OCI-LY1 (cell line): ENCODE measurements around the gene NALCN.

Experiments
- H2AFZ ChIP-seq: fragments of 200-600 bp; sonication (generic), shearing (Covaris generic); 2 replicates; pipeline ENCODE4 v1.6.0; 2014; ENCODE audit warnings: antibody characterized with exemption, mild to moderate bottlenecking, low read length
- H3F3A ChIP-seq: fragments of 200-600 bp; sonication (generic), shearing (Covaris generic); 2 replicates; pipeline ENCODE4 v1.6.0; 2014; ENCODE audit warnings: mild to moderate bottlenecking, antibody characterized with exemption, low read length, moderate library complexity; ENCODE audit not compliant: insufficient read depth
- H3K27ac ChIP-seq: fragments of 200-600 bp; sonication (generic); 2 replicates; pipeline ENCODE4 v1.5.1; 2014; ENCODE audit warnings: low read length, mixed run types, mild to moderate bottlenecking, low read depth; ENCODE audit not compliant: poor library complexity, severe bottlenecking
- H3K27me3 ChIP-seq: fragments of 200-600 bp; sonication (generic); 2 replicates; pipeline ENCODE4 v1.6.0; 2014; ENCODE audit warnings: antibody characterized with exemption, mild to moderate bottlenecking, low read length, moderate library complexity; ENCODE audit not compliant: insufficient read depth
- H3K36me3 ChIP-seq: fragments of 200-600 bp; sonication (generic); 2 replicates; pipeline ENCODE4 v1.6.1; 2014; ENCODE audit warnings: mild to moderate bottlenecking, antibody characterized with exemption, low read length, moderate library complexity, mixed read lengths; ENCODE audit not compliant: insufficient read depth
- H3K4me1 ChIP-seq: fragments of 200-600 bp; sonication (generic); 2 replicates; pipeline ENCODE4 v1.5.1; 2014; ENCODE audit warnings: mild to moderate bottlenecking, low read length, moderate library complexity; ENCODE audit not compliant: insufficient read depth, severe bottlenecking
- H3K4me2 ChIP-seq: fragments of 200-600 bp; sonication (generic), shearing (Covaris generic); 2 replicates; pipeline ENCODE4 v1.6.1; 2014; ENCODE audit warnings: low read length
- H3K4me3 ChIP-seq: fragments of 200-600 bp; sonication (generic); 2 replicates; pipeline ENCODE4 v1.5.1; 2014; ENCODE audit warnings: low read length, low read depth, mild to moderate bottlenecking, mixed read lengths; ENCODE audit not compliant: poor library complexity, severe bottlenecking
- H3K79me2 ChIP-seq: fragments of 200-600 bp; shearing (Covaris generic); 2 replicates; pipeline ENCODE4 v1.6.1; 2016; ENCODE audit warnings: mixed run types, low read length, mixed read lengths; ENCODE audit not compliant: insufficient read depth
- H3K9ac ChIP-seq: fragments of 200-600 bp; sonication (generic), shearing (Covaris generic); 2 replicates; pipeline ENCODE4 v1.6.1; 2014; ENCODE audit warnings: mild to moderate bottlenecking, low read length, mixed read lengths
- H3K9me2 ChIP-seq: fragments of 200-600 bp; sonication (generic), shearing (Covaris generic); 2 replicates; pipeline ENCODE4 v1.6.1; 2014; ENCODE audit warnings: low read depth, mild to moderate bottlenecking, low read length, mixed read lengths
- H3K9me3 ChIP-seq: fragments of 200-600 bp; shearing (Covaris generic); 2 replicates; pipeline ENCODE4 v1.6.1; 2014; ENCODE audit warnings: low read length, mixed read lengths
- H4K20me1 ChIP-seq: fragments of 200-600 bp; sonication (generic), shearing (Covaris generic); 2 replicates; pipeline ENCODE4 v1.6.0; 2016; ENCODE audit warnings: mild to moderate bottlenecking, low read length; ENCODE audit not compliant: insufficient read depth
- CTCF ChIP-seq: fragments of 200-600 bp; sonication (generic), shearing (Covaris generic); IDR thresholded peaks from 2 replicates; pipeline ENCODE4 v1.5.1; 2017; ENCODE audit warnings: mild to moderate bottlenecking, antibody characterized with exemption, low read length, moderate library complexity, mixed read lengths
- EZH2 ChIP-seq: fragments of 200-600 bp; sonication (generic), shearing (Covaris generic); IDR thresholded peaks from 2 replicates; pipeline ENCODE4 v1.8.0; 2017; ENCODE audit warnings: borderline replicate concordance, mixed run types, mild to moderate bottlenecking, antibody characterized with exemption, low read length, moderate library complexity, mixed read lengths

Gene NALCN

GRCh38 chr13:101406791-101407190, 9.5 kb downstream of the NALCN start:
- no peaks in the 10 kb centered on the region for H3K4me1 ChIP-seq
- H3K9me3 ChIP-seq, result no peaks in the 10 kb centered on the region
- H3K4me2 ChIP-seq, result no peak overlapping the region
- no peaks in the 10 kb centered on the region for H3F3A ChIP-seq
- H4K20me1 ChIP-seq, result no peaks in the 10 kb centered on the region
- H3K4me3 ChIP-seq, result no peak overlapping the region
- no peak overlapping the region for H3K27ac ChIP-seq
- H3K27me3 ChIP-seq, result no peaks in the 10 kb centered on the region
- no peak overlapping the region for H3K9ac ChIP-seq
- H3K79me2 ChIP-seq, result no peaks in the 10 kb centered on the region
- TF ChIP-seq CTCF (no peak), EZH2 (no peak)
- H3K36me3 ChIP-seq, result no peaks in the 10 kb centered on the region
- no peak overlapping the region for H2AFZ ChIP-seq
- H3K9me2 ChIP-seq, result no peaks in the 10 kb centered on the region

GRCh38 chr13:101401196-101401595, 15.1 kb downstream of the NALCN start:
- Histone ChIP-seq H3K27me3 (no peaks in the 10 kb centered on the region), H3K4me1 (no peaks in the 10 kb centered on the region), H3F3A (no peaks in the 10 kb centered on the region), H3K4me2 (no peak overlapping the region), H4K20me1 (no peaks in the 10 kb centered on the region), H3K4me3 (no peak overlapping the region), H3K27ac (no peak overlapping the region), H2AFZ (no peak overlapping the region), H3K36me3 (no peaks in the 10 kb centered on the region), H3K9me3 (no peaks in the 10 kb centered on the region), H3K79me2 (no peaks in the 10 kb centered on the region), H3K9me2 (no peaks in the 10 kb centered on the region), H3K9ac (no peak overlapping the region)
- no peak for TF ChIP-seq CTCF
- no peak for TF ChIP-seq EZH2

- Histone ChIP-seq H2AFZ (no peak overlapping the region), H4K20me1 (no peaks in the 10 kb centered on the region), H3K27ac (no peak overlapping the region), H3K9me3 (no peaks in the 10 kb centered on the region), H3K9ac (no peak overlapping the region), H3K79me2 (no peaks in the 10 kb centered on the region), H3K4me3 (no peak overlapping the region), H3K9me2 (no peaks in the 10 kb centered on the region), H3K4me2 (no peak overlapping the region), H3K4me1 (no peaks in the 10 kb centered on the region), H3F3A (no peaks in the 10 kb centered on the region), H3K36me3 (no peaks in the 10 kb centered on the region), H3K27me3 (no peaks in the 10 kb centered on the region)
- no peak for TF ChIP-seq EZH2
Measured at GRCh38 chr13:101399365-101399764, 16.9 kb downstream of the NALCN start.

GRCh38 chr13:101398920-101399319, 17.4 kb downstream of the NALCN start:
- H3F3A ChIP-seq, result no peaks in the 10 kb centered on the region
- no peak overlapping the region for H3K9ac ChIP-seq
- TF ChIP-seq CTCF (no peak), EZH2 (no peak)

More at GRCh38 chr13:101398920-101399319, 17.4 kb downstream of the NALCN start:
- no peaks in the 10 kb centered on the region for H3K27me3 ChIP-seq
- no peak overlapping the region for H3K4me2 ChIP-seq
- no peak overlapping the region for H3K4me3 ChIP-seq
- no peaks in the 10 kb centered on the region for H3K4me1 ChIP-seq
- H2AFZ ChIP-seq, result no peak overlapping the region
- no peaks in the 10 kb centered on the region for H3K9me3 ChIP-seq
- H4K20me1 ChIP-seq, result no peaks in the 10 kb centered on the region
- H3K9me2 ChIP-seq, result no peaks in the 10 kb centered on the region
- H3K27ac ChIP-seq, result no peak overlapping the region
- no peaks in the 10 kb centered on the region for H3K36me3 ChIP-seq
- H3K79me2 ChIP-seq, result no peaks in the 10 kb centered on the region
